IMR-90 (cell line): ENCODE measurements around the gene WNT10A. TPM values are rescaled to one million over a fixed set of nuclear protein-coding genes. Genes with fewer than 3 reads are reported as not detected.

ENCODE experiments used
- ATAC-seq: fragments of 200-7000 bp; cut with Tn5 transposase; 2 replicates; pipeline ENCODE4 v1.9.1; 2020; ENCODE audit warnings: low read depth, mild to moderate bottlenecking, moderate library complexity
- BruUV-seq: library from RNA; stranded (reverse); fragments of 400-500 nt; replicated peaks from 2 replicates; lab custom pipeline; 2021; lab: Mats Ljungman, UMichigan
- CTCF ChIA-PET: fragments of 300-600 bp; formaldehyde crosslinking; extraction: SDS; loops from one replicate; lab custom pipeline; 2021; ENCODE audit warnings: antibody characterized with exemption; lab: Yijun Ruan, JAX
- POLR2A ChIA-PET: fragments of 300-600 bp; sonication (Branson Sonifier 250); formaldehyde crosslinking; loops from one replicate; lab custom pipeline; 2022; ENCODE audit warnings: antibody characterized with exemption; ENCODE audit not compliant: unreplicated experiment; lab: Charles Lee
- DNase-seq: peaks from one replicate; pipeline ENCODE4 v3.0.0; 2013
- H2AFZ ChIP-seq: replicated peaks from 2 replicates; pipeline ENCODE3; 2013; ENCODE audit warnings: low read length, mild to moderate bottlenecking; ENCODE audit not compliant: poor library complexity
- H2AK5ac ChIP-seq: 2 replicates; pipeline ENCODE4 v1.6.1; 2013; ENCODE audit warnings: low read depth, low read length, inconsistent platforms
- H2AK9ac ChIP-seq: replicated peaks from 2 replicates; pipeline ENCODE3; 2013; ENCODE audit warnings: mild to moderate bottlenecking, low read depth, low read length, moderate library complexity; ENCODE audit not compliant: poor library complexity
- H2BK120ac ChIP-seq: 2 replicates; pipeline ENCODE4 v1.6.1; 2013; ENCODE audit warnings: low read depth, low read length, inconsistent platforms
- H2BK15ac ChIP-seq: 3 replicates; pipeline ENCODE4 v1.6.1; 2013; ENCODE audit warnings: low read depth, low read length, inconsistent platforms
- H2BK20ac ChIP-seq: 2 replicates; pipeline ENCODE4 v1.6.1; 2013; ENCODE audit warnings: low read depth, mild to moderate bottlenecking, inconsistent platforms, low read length, moderate library complexity
- H2BK5ac ChIP-seq: 2 replicates; pipeline ENCODE4 v1.6.1; 2013; ENCODE audit warnings: mild to moderate bottlenecking, low read depth, low read length, inconsistent platforms; ENCODE audit not compliant: poor library complexity, severe bottlenecking
- H3K14ac ChIP-seq: replicated peaks from 2 replicates; pipeline ENCODE4 v1.6.1; 2013; ENCODE audit warnings: low read depth, low read length, inconsistent platforms
- H3K18ac ChIP-seq: 2 replicates; pipeline ENCODE4 v1.6.1; 2013; ENCODE audit warnings: low read depth, low read length, control low read depth
- H3K23ac ChIP-seq: 2 replicates; pipeline ENCODE4 v1.6.1; 2013; ENCODE audit warnings: low read depth, low read length, inconsistent platforms
- H3K27ac ChIP-seq: 2 replicates; pipeline ENCODE4 v1.5.1; 2013; ENCODE audit warnings: mild to moderate bottlenecking, control low read depth, low read length; ENCODE audit not compliant: insufficient read depth
- H3K27me3 ChIP-seq: 2 replicates; pipeline ENCODE4 v1.6.1; 2013; ENCODE audit warnings: low read length; ENCODE audit not compliant: control insufficient read depth, insufficient read depth
- H3K36me3 ChIP-seq: 2 replicates; pipeline ENCODE4 v1.6.1; 2013; ENCODE audit warnings: low read length, mixed read lengths; ENCODE audit not compliant: control insufficient read depth, insufficient read depth
- H3K4ac ChIP-seq: 2 replicates; pipeline ENCODE4 v1.6.1; 2013; ENCODE audit warnings: low read depth, low read length, inconsistent platforms
- H3K4me1 ChIP-seq: 2 replicates; pipeline ENCODE4 v1.6.1; 2013; ENCODE audit warnings: low read length, mixed read lengths; ENCODE audit not compliant: control insufficient read depth, insufficient read depth
- H3K4me2 ChIP-seq: 2 replicates; pipeline ENCODE4 v1.6.1; 2013; ENCODE audit warnings: low read depth, mild to moderate bottlenecking, control low read depth, low read length, moderate library complexity
- H3K4me3 ChIP-seq: 2 replicates; pipeline ENCODE4 v1.5.1; 2013; ENCODE audit warnings: low read depth, mild to moderate bottlenecking, control low read depth, low read length, moderate library complexity; ENCODE audit not compliant: insufficient read depth
- H3K56ac ChIP-seq: 2 replicates; pipeline ENCODE4 v1.6.1; 2013; ENCODE audit warnings: low read length, inconsistent platforms; ENCODE audit not compliant: insufficient read depth; ENCODE audit errors: extremely low read depth
- H3K79me1 ChIP-seq, 2 experiments: 2 replicates each; pipeline ENCODE4 v1.6.1; 2013; ENCODE audit warnings: low read length in 2 of 2, inconsistent platforms in 1 of 2, low read depth in 1 of 2
- H3K9ac ChIP-seq: 2 replicates; pipeline ENCODE4 v1.6.1; 2013; ENCODE audit warnings: low read depth, low read length, control low read depth
- H3K9me1 ChIP-seq: 2 replicates; pipeline ENCODE4 v1.6.1; 2013; ENCODE audit warnings: low read length, inconsistent platforms; ENCODE audit not compliant: insufficient read depth
- H3K9me3 ChIP-seq: 2 replicates; pipeline ENCODE4 v1.6.1; 2013; ENCODE audit warnings: low read length; ENCODE audit not compliant: control insufficient read depth, insufficient read depth
- H4K20me1 ChIP-seq: 2 replicates; pipeline ENCODE4 v1.6.1; 2013; ENCODE audit warnings: low read length, inconsistent platforms; ENCODE audit not compliant: insufficient read depth
- H4K5ac ChIP-seq: 2 replicates; pipeline ENCODE4 v1.6.1; 2013; ENCODE audit warnings: mild to moderate bottlenecking, low read depth, low read length, control low read depth
- H4K8ac ChIP-seq, 2 experiments: 2 replicates each; pipeline ENCODE4 v1.6.1; 2013; ENCODE audit warnings: low read depth in 2 of 2, low read length in 2 of 2, control low read depth in 1 of 2, inconsistent platforms in 1 of 2
- H4K91ac ChIP-seq: 2 replicates; pipeline ENCODE4 v1.6.1; 2013; ENCODE audit warnings: low read depth, low read length, inconsistent platforms; ENCODE audit not compliant: insufficient read depth
- CEBPB ChIP-seq: IDR thresholded peaks from 2 replicates; pipeline ENCODE4 v1.6.1; 2012; ENCODE audit warnings: low read depth, low read length, improper control_type of control experiment
- CHD1 ChIP-seq: IDR thresholded peaks from 2 replicates; pipeline ENCODE4 v1.6.1; 2012; ENCODE audit warnings: low read depth, low read length, improper control_type of control experiment
- ELK1 ChIP-seq: fragments of 150-350 bp; IDR thresholded peaks from 2 replicates; pipeline ENCODE4 v1.6.1; 2016; ENCODE audit warnings: low read depth, mild to moderate bottlenecking, low read length, moderate library complexity, borderline replicate concordance
- FOS ChIP-seq: fragments of 150-350 bp; IDR thresholded peaks from 2 replicates; pipeline ENCODE4 v1.6.1; 2016; ENCODE audit warnings: low read depth, low read length
- MAFK ChIP-seq: IDR thresholded peaks from 2 replicates; pipeline ENCODE4 v1.6.1; 2012; ENCODE audit warnings: low read depth, low read length, improper control_type of control experiment
- MXI1 ChIP-seq: IDR thresholded peaks from 2 replicates; pipeline ENCODE4 v1.6.1; 2012; ENCODE audit warnings: low read depth, mild to moderate bottlenecking, low read length, moderate library complexity, borderline replicate concordance
- RFX5 ChIP-seq: IDR thresholded peaks from 2 replicates; pipeline ENCODE4 v1.8.0; 2012; ENCODE audit warnings: low read depth, mild to moderate bottlenecking, low read length, moderate library complexity
- SMC3 ChIP-seq: fragments of 150-350 bp; IDR thresholded peaks from 2 replicates; pipeline ENCODE4 v1.6.1; 2016; ENCODE audit warnings: low read depth, mild to moderate bottlenecking, antibody characterized with exemption, low read length, moderate library complexity
- USF2 ChIP-seq: fragments of 150-350 bp; IDR thresholded peaks from 2 replicates; pipeline ENCODE4 v1.6.1; 2017; ENCODE audit warnings: mild to moderate bottlenecking, antibody characterized with exemption, low read length, low read depth
- WGBS, 2 experiments: methylation state at CpG; one replicate each; pipeline versions ENCODE4 v1.1.5 to v1.1.7; 2013; ENCODE audit warnings: missing lambda C conversion rate in 2 of 2; ENCODE audit not compliant: insufficient read length in 1 of 2; ENCODE audit errors: extremely low coverage in 2 of 2; 5-methylcytosine and 5-hydroxymethylcytosine counted together
- dilution Hi-C: fragments of 300-500 bp; cut with HindIII; formaldehyde crosslinking; loops from one replicate; pipeline ENCODE4 v1.14.3; 2018; ENCODE audit warnings: low sequenced_read_pairs; ENCODE audit not compliant: unreplicated experiment
- in situ Hi-C: fragments of 300-500 bp; cut with MboI; formaldehyde crosslinking; loops from 3 replicates; pipeline ENCODE4 v1.14.3; 2019; ENCODE audit warnings: low sequenced_read_pairs, inconsistent platforms, mixed read lengths
- intact Hi-C: fragments of 100-400 bp; cut with micrococcal nuclease; formaldehyde crosslinking; loops from 2 replicates; pipeline ENCODE4 v1.10.0; 2022
- polyA plus RNA-seq, 3 experiments: library from polyadenylated mRNA; depleted of rRNA; stranded (reverse); fragments of >200 nt; gene quantifications; 2 replicates each; pipeline ENCODE4 v1.2.3, GENCODE V29; 2012; ENCODE audit warnings: low replicate concordance in 1 of 3
- total RNA-seq: library from RNA; depleted of rRNA; stranded (reverse); fragments of >200 nt; gene quantifications from 2 replicates; pipeline ENCODE4 v1.2.3, GENCODE V29; 2012

Gene WNT10A
- total and polyA plus RNA-seq, 2 of the 4 experiments (the other 2 are of a cell fraction) = not detected

- no peak overlapping the region for H2BK15ac ChIP-seq
- no peak overlapping the region for H2BK120ac ChIP-seq
- intact Hi-C loops (no loop called here), in situ Hi-C loops (no loop called here), dilution Hi-C loops (no loop called here)
- no TSS peak for BruUV-seq
- H3K27ac ChIP-seq = no peak overlapping the region
- H3K56ac ChIP-seq = no peak overlapping the region
- no peak overlapping the region for H2BK5ac ChIP-seq
- H3K14ac ChIP-seq = no peak overlapping the region
- 4% methylated on average over 14 of the region's 24 CpGs; no CpG with 5 or more reads in 1 of the 2 experiments for WGBS, 2 experiments
- H4K5ac ChIP-seq = no peak overlapping the region
- H2BK20ac ChIP-seq = no peak overlapping the region
- H4K20me1 ChIP-seq = no peaks in the 10 kb centered on the region; the same call in 1 of the 2 replicates
- peaks cover 1% of the 10 kb centered on the region; the same call in 1 of the 2 replicates for H3K9me3 ChIP-seq
- no peak overlapping the region for H4K91ac ChIP-seq
- H3K9me1 ChIP-seq = no peaks in the 10 kb centered on the region; the same call in 1 of the 2 replicates
- no peak overlapping the region for H3K4me3 ChIP-seq
- H4K8ac ChIP-seq = no peak overlapping the region
- TF ChIP-seq ELK1 (no peak), CHD1 (no peak), MXI1 (no peak), FOS (no peak), SMC3 (no peak), MAFK (no peak), RFX5 (no peak), USF2 (no peak), CEBPB (no peak)
- H3K18ac ChIP-seq = no peak overlapping the region
- CTCF ChIA-PET = interaction anchor here (1.4 kb wide), 1 partner anchor 17 kb away, joined by 4 read pairs; no protein-coding TSS in a partner anchor
- no peaks in the 10 kb centered on the region for H3K79me1 ChIP-seq
- H3K27me3 ChIP-seq = peaks cover 90% of the 10 kb centered on the region
- no peak overlapping the region for H2AK5ac ChIP-seq
- no peak overlapping the region for H2AFZ ChIP-seq
- no peak overlapping the region for H2AK9ac ChIP-seq
- no peak overlapping the region for H3K4ac ChIP-seq
- no peak overlapping the region for H3K9ac ChIP-seq
- no peaks in the 10 kb centered on the region for H3K4me1 ChIP-seq
- no peak overlapping the region for H3K23ac ChIP-seq
- POLR2A ChIA-PET = no interaction called here
- DNase-seq (no peak), ATAC-seq (no peak)
- no peaks in the 10 kb centered on the region for H3K36me3 ChIP-seq
- no peak overlapping the region for H3K4me2 ChIP-seq
These were observed 375 bp downstream of the WNT10A start for GRCh38 chr2:218880859-218881594.
